OCI-LY7 (cell line): ENCODE results near the gene MRM1. TPM values are rescaled to one million over a fixed set of nuclear protein-coding genes. Genes with fewer than 3 reads are reported as not detected.

Source experiments
- BruUV-seq: library from RNA; stranded (reverse); fragments of 400-500 nt; replicated peaks from 2 replicates; lab custom pipeline; 2021; lab: Mats Ljungman, UMichigan
- CTCF ChIA-PET: fragments of 300-600 bp; sonication (Branson Sonifier 250); formaldehyde crosslinking; loops from one replicate; lab custom pipeline; 2022; ENCODE audit warnings: antibody characterized with exemption; ENCODE audit not compliant: unreplicated experiment; lab: Charles Lee
- POLR2A ChIA-PET: fragments of 300-600 bp; sonication (Branson Sonifier 250); formaldehyde crosslinking; loops from one replicate; lab custom pipeline; 2022; ENCODE audit warnings: antibody characterized with exemption; lab: Charles Lee
- DNase-seq: peaks from one replicate; pipeline ENCODE4 v3.0.0-alpha.2; 2015; ENCODE audit warnings: low spot score
- H2AFZ ChIP-seq: fragments of 200-600 bp; sonication (generic), shearing (Covaris generic); 2 replicates; pipeline ENCODE4 v1.6.1; 2014; ENCODE audit warnings: mild to moderate bottlenecking, antibody characterized with exemption, low read length, moderate library complexity
- H3K27ac ChIP-seq: fragments of 200-600 bp; sonication (generic); 2 replicates; pipeline ENCODE4 v1.5.1; 2014; ENCODE audit warnings: mixed run types, low read depth, mild to moderate bottlenecking, moderate library complexity, low read length, inconsistent platforms; ENCODE audit not compliant: poor library complexity, severe bottlenecking
- H3K36me3 ChIP-seq: fragments of 200-600 bp; sonication (generic); 2 replicates; pipeline ENCODE4 v1.6.1; 2014; ENCODE audit warnings: mild to moderate bottlenecking, antibody characterized with exemption, low read length, moderate library complexity, mixed read lengths; ENCODE audit not compliant: insufficient read depth
- H3K4me1 ChIP-seq: fragments of 200-600 bp; sonication (generic); 2 replicates; pipeline ENCODE4 v1.5.1; 2014; ENCODE audit warnings: mild to moderate bottlenecking, low read length; ENCODE audit not compliant: insufficient read depth, poor library complexity, severe bottlenecking
- H3K4me2 ChIP-seq: fragments of 200-600 bp; sonication (generic); 2 replicates; pipeline ENCODE4 v1.6.1; 2014; ENCODE audit warnings: mild to moderate bottlenecking, low read length
- H3K4me3 ChIP-seq: fragments of 200-600 bp; sonication (generic); 2 replicates; pipeline ENCODE4 v1.5.1; 2014; ENCODE audit warnings: mild to moderate bottlenecking, low read depth, low read length; ENCODE audit not compliant: poor library complexity, severe bottlenecking
- H3K79me2 ChIP-seq: fragments of 200-600 bp; sonication (generic); 2 replicates; pipeline ENCODE4 v1.6.1; 2016; ENCODE audit warnings: low read depth, mild to moderate bottlenecking, low read length, moderate library complexity, mixed read lengths; ENCODE audit not compliant: insufficient read depth
- H3K9me2 ChIP-seq: fragments of 200-600 bp; sonication (generic); 2 replicates; pipeline ENCODE4 v1.6.1; 2016; ENCODE audit warnings: mild to moderate bottlenecking, low read length, mixed read lengths; ENCODE audit not compliant: insufficient read depth
- H3K9me3 ChIP-seq: fragments of 200-600 bp; sonication (generic); 2 replicates; pipeline ENCODE4 v1.6.1; 2014; ENCODE audit warnings: mild to moderate bottlenecking, mixed run types, low read length, mixed read lengths
- H4K20me1 ChIP-seq: fragments of 200-600 bp; sonication (generic); 2 replicates; pipeline ENCODE4 v1.6.1; 2014; ENCODE audit warnings: mild to moderate bottlenecking, antibody characterized with exemption, low read length, moderate library complexity, mixed read lengths; ENCODE audit not compliant: insufficient read depth
- CTCF ChIP-seq: fragments of 200-600 bp; sonication (generic); conservative IDR thresholded peaks from 2 replicates; pipeline ENCODE4 v1.5.1; 2014; ENCODE audit warnings: mild to moderate bottlenecking, antibody characterized with exemption, low read length, moderate library complexity, mixed read lengths
- EZH2phosphoT487 ChIP-seq: fragments of 200-600 bp; sonication (generic); IDR thresholded peaks from 2 replicates; pipeline ENCODE4 v1.6.1; 2018; ENCODE audit warnings: low read depth, borderline replicate concordance, mild to moderate bottlenecking, mixed run types, antibody characterized with exemption, low read length, moderate library complexity, mixed read lengths
- intact Hi-C: fragments of 100-400 bp; cut with micrococcal nuclease; formaldehyde crosslinking; loops from one replicate; pipeline ENCODE4 v1.10.0; 2022; ENCODE audit not compliant: unreplicated experiment
- total RNA-seq, 2 experiments: library from RNA; depleted of rRNA in 1 of 2; stranded (reverse); fragments of >200 nt in 1 of 2; shearing (Covaris generic) in 1 of 2; gene quantifications; 2 replicates each; pipeline ENCODE4 v1.2.3, GENCODE V29; 2014 to 2022

MRM1 gene
- total RNA-seq, 2 experiments from 2014 or later, result 22.5 to 22.6 TPM

- Histone ChIP-seq H4K20me1 (peaks cover 9% of the 10 kb centered on the region; the same call in 1 of the 2 replicates), H3K4me3 (no peak overlapping the region), H3K9me2 (no peaks in the 10 kb centered on the region), H3K36me3 (peaks cover 95% of the 10 kb centered on the region), H2AFZ (no peak overlapping the region), H3K27ac (no peak overlapping the region), H3K79me2 (peaks cover 40% of the 10 kb centered on the region; the same call in 1 of the 2 replicates), H3K4me2 (no peak overlapping the region), H3K4me1 (no peaks in the 10 kb centered on the region), H3K9me3 (no peaks in the 10 kb centered on the region)
- no TSS peak for BruUV-seq
- intact Hi-C loops, result no loop called here
- ChIA-PET CTCF (no interaction called here), POLR2A (interaction anchor here (0.9 kb wide), 1 partner anchor 13 kb away, joined by 3 read pairs; no protein-coding TSS in a partner anchor)
- TF ChIP-seq EZH2phosphoT487 (no peak), CTCF (no peak)
- no peak for DNase-seq
Measured at GRCh38 chr17:36566081-36566480, 35.3 kb upstream of the MRM1 start.

- ChIA-PET POLR2A (no interaction called here), CTCF (no interaction called here)
- Histone ChIP-seq H3K4me2 (no peak overlapping the region), H4K20me1 (no peaks in the 10 kb centered on the region; the same call in 1 of the 2 replicates), H3K9me2 (no peaks in the 10 kb centered on the region), H3K27ac (no peak overlapping the region), H3K9me3 (no peaks in the 10 kb centered on the region), H3K4me1 (no peaks in the 10 kb centered on the region), H2AFZ (no peak overlapping the region), H3K79me2 (peaks cover 33% of the 10 kb centered on the region; the same call in 1 of the 2 replicates), H3K36me3 (peaks cover 86% of the 10 kb centered on the region), H3K4me3 (no peak overlapping the region)
- no peak for TF ChIP-seq CTCF
- no peak for TF ChIP-seq EZH2phosphoT487
- DNase-seq, result no peak
- intact Hi-C loops, result no loop called here
- no TSS peak for BruUV-seq
Measured at GRCh38 chr17:36575028-36575427, 26.4 kb upstream of the MRM1 start.

- peaks cover 89% of the 10 kb centered on the region for H3K36me3 ChIP-seq
- H3K9me2 ChIP-seq, result no peaks in the 10 kb centered on the region
- H3K4me2 ChIP-seq, result no peak overlapping the region
- no peaks in the 10 kb centered on the region for H3K4me1 ChIP-seq
- no peak overlapping the region for H3K4me3 ChIP-seq
- no peaks in the 10 kb centered on the region for H4K20me1 ChIP-seq
- no TSS peak for BruUV-seq
- no peak overlapping the region for H2AFZ ChIP-seq
- TF ChIP-seq EZH2phosphoT487 (no peak), CTCF (no peak)
- no peak overlapping the region for H3K27ac ChIP-seq
- POLR2A ChIA-PET, result no interaction called here
- no peak for DNase-seq
- CTCF ChIA-PET, result no interaction called here
- no peaks in the 10 kb centered on the region for H3K9me3 ChIP-seq
- intact Hi-C loops, result no loop called here
- peaks cover 31% of the 10 kb centered on the region; the same call in 1 of the 2 replicates for H3K79me2 ChIP-seq
Measured at GRCh38 chr17:36576793-36577192, 24.6 kb upstream of the MRM1 start.
